ENCODE results near the gene LDLRAP1.

Gene LDLRAP1

GRCh38 chr1:25568834-25569596 is 25.6 kb downstream of the LDLRAP1 start:
- no peak for DNase-seq (ENCODE audit: extremely low read depth, low read depth)
- TF ChIP-seq, protein P1, sequence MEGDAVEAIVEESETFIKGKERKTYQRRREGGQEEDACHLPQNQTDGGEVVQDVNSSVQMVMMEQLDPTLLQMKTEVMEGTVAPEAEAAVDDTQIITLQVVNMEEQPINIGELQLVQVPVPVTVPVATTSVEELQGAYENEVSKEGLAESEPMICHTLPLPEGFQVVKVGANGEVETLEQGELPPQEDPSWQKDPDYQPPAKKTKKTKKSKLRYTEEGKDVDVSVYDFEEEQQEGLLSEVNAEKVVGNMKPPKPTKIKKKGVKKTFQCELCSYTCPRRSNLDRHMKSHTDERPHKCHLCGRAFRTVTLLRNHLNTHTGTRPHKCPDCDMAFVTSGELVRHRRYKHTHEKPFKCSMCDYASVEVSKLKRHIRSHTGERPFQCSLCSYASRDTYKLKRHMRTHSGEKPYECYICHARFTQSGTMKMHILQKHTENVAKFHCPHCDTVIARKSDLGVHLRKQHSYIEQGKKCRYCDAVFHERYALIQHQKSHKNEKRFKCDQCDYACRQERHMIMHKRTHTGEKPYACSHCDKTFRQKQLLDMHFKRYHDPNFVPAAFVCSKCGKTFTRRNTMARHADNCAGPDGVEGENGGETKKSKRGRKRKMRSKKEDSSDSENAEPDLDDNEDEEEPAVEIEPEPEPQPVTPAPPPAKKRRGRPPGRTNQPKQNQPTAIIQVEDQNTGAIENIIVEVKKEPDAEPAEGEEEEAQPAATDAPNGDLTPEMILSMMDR (IDR thresholded peaks at IDR 0.05; ENCODE audit: low read depth, low read length), result no peak

DNA sequence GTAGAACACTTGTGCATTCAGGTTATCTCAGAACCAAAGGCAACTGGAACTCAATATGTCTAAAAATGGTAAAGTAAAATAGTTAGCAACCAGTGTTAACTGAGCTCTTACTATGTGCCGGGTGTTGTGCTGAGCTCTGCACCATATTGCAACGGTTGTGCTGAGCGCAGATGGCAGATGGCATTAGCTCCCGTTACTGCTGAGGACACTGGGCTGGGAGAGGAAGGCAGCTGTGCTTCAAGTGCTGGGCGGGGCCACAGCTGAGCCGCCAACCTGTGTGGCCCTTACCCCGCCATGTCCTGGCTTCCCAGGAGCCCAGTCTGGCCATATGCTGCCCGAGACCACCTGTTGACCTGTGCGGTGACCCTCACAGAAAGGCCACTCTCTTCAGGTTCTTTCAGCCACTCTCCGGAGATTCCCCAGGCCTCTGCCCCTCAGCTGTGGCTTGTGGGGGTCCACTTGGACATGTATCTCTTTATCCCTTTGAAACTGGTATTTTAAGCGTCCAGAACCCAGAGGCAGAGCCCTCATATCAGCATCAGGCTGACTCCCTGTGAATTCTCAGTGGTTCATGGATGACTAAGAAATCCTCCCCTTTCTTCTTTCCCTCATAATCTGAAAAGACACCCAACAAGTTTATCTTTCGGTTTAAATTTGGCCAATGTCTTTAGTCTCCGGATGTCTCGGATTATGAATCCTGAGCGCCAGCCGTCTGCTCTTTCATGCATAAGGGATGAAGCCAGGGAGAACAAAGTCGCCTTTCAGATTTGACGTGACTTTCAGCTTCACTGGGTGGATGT is 26.4 kb downstream of the LDLRAP1 start:
- TF ChIP-seq, protein P1 (IDR thresholded peaks at IDR 0.05; ENCODE audit: low read depth, low read length), result no peak
- no peak for DNase-seq (ENCODE audit: extremely low read depth, low read depth)

- TF ChIP-seq, protein P1 (IDR thresholded peaks at IDR 0.05; ENCODE audit: low read depth, low read length), result no peak
- DNase-seq (ENCODE audit: extremely low read depth, low read depth), result no peak
Observed at GRCh38 chr1:25570798-25571521, 27.6 kb downstream of the LDLRAP1 start.

GRCh38 chr1:25571522-25571970 is 28.1 kb downstream of the LDLRAP1 start:
- TF ChIP-seq, protein P1 (IDR thresholded peaks at IDR 0.05; ENCODE audit: low read depth, low read length), result no peak
- DNase-seq (ENCODE audit: extremely low read depth, low read depth), result no peak

GRCh38 chr1:25572107-25572506 is 28.7 kb downstream of the LDLRAP1 start:
- DNase-seq (ENCODE audit: extremely low read depth, low read depth), result no peak
- TF ChIP-seq, protein P1 (IDR thresholded peaks at IDR 0.05; ENCODE audit: low read depth, low read length), result no peak

- DNase-seq (ENCODE audit: extremely low read depth, low read depth), result no peak
- TF ChIP-seq, protein P1 (IDR thresholded peaks at IDR 0.05; ENCODE audit: low read depth, low read length), result peak; percentile 75
Observed at GRCh38 chr1:25572708-25573590, 29.5 kb downstream of the LDLRAP1 start.
